HG03159 (cell line): ENCODE data around the gene SPO11.

ENCODE experiments used
- ATAC-seq: cut with Tn5 transposase; IDR thresholded peaks from one replicate; pipeline ENCODE4 v1.9.1; 2021; ENCODE audit warnings: mild to moderate bottlenecking, moderate library complexity; ENCODE audit not compliant: unreplicated experiment

The SPO11 gene

GRCh38 chr20:57329608-57330221 is at the start of gene SPO11:
SPO11 (plus strand) TSS chr20:57329803; CDS start chr20:57329868, 65 bp downstream.
- no peak for ATAC-seq

GRCh38 chr20:57280221-57280620 is 49.4 kb upstream of the SPO11 start:
- ATAC-seq, result no peak

- no peak for ATAC-seq
Observed at GRCh38 chr20:57281900-57282299, 47.7 kb upstream of the SPO11 start.

GRCh38 chr20:57282670-57283361 is 46.8 kb upstream of the SPO11 start:
- ATAC-seq, result no peak

GRCh38 chr20:57283860-57284259 is 45.7 kb upstream of the SPO11 start:
- ATAC-seq, result no peak

- no peak for ATAC-seq
Observed at GRCh38 chr20:57287007-57287880, 42.4 kb upstream of the SPO11 start.

- no peak for ATAC-seq
Observed at GRCh38 chr20:57287901-57288300, 41.7 kb upstream of the SPO11 start.

GRCh38 chr20:57288651-57289277 is 40.8 kb upstream of the SPO11 start:
- ATAC-seq, result no peak

- no peak for ATAC-seq
Observed at GRCh38 chr20:57289391-57290177, 40.0 kb upstream of the SPO11 start.

- ATAC-seq, result no peak
Observed at GRCh38 chr20:57290178-57290484, 39.5 kb upstream of the SPO11 start.

- ATAC-seq, result no peak
Observed at GRCh38 chr20:57291003-57291402, 38.6 kb upstream of the SPO11 start.

- no peak for ATAC-seq
Observed at GRCh38 chr20:57291694-57292093, 37.9 kb upstream of the SPO11 start.

GRCh38 chr20:57292611-57293010 is 37.0 kb upstream of the SPO11 start:
- no peak for ATAC-seq

- no peak for ATAC-seq
Observed at GRCh38 chr20:57293995-57294394, 35.6 kb upstream of the SPO11 start.

- ATAC-seq, result no peak
Observed at GRCh38 chr20:57294550-57294949, 35.1 kb upstream of the SPO11 start.

- ATAC-seq, result no peak
Observed at GRCh38 chr20:57298457-57298856, 31.1 kb upstream of the SPO11 start.

GRCh38 chr20:57301026-57301425 is 28.6 kb upstream of the SPO11 start:
- no peak for ATAC-seq

- ATAC-seq, result no peak
Observed at GRCh38 chr20:57306747-57307146, 22.9 kb upstream of the SPO11 start.

- ATAC-seq, result no peak
Observed at GRCh38 chr20:57308451-57309271, 20.9 kb upstream of the SPO11 start.
